ENCODE data around the gene PIK3R1.

DNA sequence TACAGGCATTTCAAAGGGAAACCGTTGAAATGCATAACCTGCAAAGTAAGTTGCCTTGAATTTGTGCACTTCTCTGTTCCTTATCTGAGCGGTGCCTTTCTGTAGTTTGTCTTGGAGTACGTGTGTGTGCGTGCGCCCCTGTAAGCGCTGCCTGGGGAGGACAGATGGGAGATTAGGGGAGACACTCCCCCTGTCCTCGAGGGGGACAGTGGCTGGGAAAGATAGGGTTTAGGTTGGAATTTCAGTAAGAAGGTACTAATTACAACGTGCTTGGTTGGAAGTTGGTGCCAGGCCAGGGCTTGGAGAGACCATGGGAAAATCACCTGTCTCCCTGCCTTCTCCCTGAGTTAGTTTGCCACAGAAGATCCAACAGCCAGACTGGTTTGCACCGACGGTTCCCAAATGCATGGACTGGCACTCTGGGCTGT, 73.2 kb downstream of the PIK3R1 start:
- TF ChIP-seq, protein P1, sequence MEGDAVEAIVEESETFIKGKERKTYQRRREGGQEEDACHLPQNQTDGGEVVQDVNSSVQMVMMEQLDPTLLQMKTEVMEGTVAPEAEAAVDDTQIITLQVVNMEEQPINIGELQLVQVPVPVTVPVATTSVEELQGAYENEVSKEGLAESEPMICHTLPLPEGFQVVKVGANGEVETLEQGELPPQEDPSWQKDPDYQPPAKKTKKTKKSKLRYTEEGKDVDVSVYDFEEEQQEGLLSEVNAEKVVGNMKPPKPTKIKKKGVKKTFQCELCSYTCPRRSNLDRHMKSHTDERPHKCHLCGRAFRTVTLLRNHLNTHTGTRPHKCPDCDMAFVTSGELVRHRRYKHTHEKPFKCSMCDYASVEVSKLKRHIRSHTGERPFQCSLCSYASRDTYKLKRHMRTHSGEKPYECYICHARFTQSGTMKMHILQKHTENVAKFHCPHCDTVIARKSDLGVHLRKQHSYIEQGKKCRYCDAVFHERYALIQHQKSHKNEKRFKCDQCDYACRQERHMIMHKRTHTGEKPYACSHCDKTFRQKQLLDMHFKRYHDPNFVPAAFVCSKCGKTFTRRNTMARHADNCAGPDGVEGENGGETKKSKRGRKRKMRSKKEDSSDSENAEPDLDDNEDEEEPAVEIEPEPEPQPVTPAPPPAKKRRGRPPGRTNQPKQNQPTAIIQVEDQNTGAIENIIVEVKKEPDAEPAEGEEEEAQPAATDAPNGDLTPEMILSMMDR (IDR thresholded peaks at IDR 0.05): no peak
- no peak for TF ChIP-seq POLR2A (IDR thresholded peaks at IDR 0.05)

All from Peyer's patch (tissue), 4 donors.